GM12891 (cell line): ENCODE results near the gene DNAJB8.

Experiments
- POLR2A ChIP-seq: IDR thresholded peaks from 2 replicates; pipeline ENCODE4 v1.6.1; 2011; ENCODE audit warnings: low read depth, low read length, control low read depth
- POLR2AphosphoS5 ChIP-seq: IDR thresholded peaks from 2 replicates; pipeline ENCODE4 v1.6.1; 2011; ENCODE audit warnings: low read depth, low read length, control low read depth
- POU2F2 ChIP-seq: IDR thresholded peaks from 2 replicates; pipeline ENCODE4 v1.6.1; 2011; ENCODE audit warnings: low read depth, mild to moderate bottlenecking, control low read depth, low read length, moderate library complexity
- SPI1 ChIP-seq: IDR thresholded peaks from 2 replicates; pipeline ENCODE4 v1.6.1; 2011; ENCODE audit warnings: low read depth, low read length, control low read depth
- TAF1 ChIP-seq: IDR thresholded peaks from 2 replicates; pipeline ENCODE4 v1.6.1; 2011; ENCODE audit warnings: low read depth, low read length, control low read depth

DNA sequence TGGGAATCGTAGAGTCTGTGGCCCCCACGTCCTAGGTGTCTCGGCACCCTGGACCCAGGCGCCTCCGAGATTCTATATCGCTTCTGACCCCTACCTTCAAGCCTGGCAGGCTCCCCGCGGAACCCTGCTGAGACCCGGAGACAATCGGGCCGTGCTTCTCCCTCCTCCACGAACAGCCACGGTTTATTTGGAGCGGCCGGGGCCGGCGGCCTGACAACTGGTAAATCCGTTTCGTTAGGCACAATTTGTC is 24.9 kb upstream of the DNAJB8 start:
- TF ChIP-seq POLR2AphosphoS5 (no peak), POLR2A (no peak), SPI1 (no peak), TAF1 (no peak), POU2F2 (no peak)
